Activated T-helper 2 cell treated with anti-CD3 and anti-CD28 coated beads, Interferon-gamma antibody, Interleukin-2, Interleukin-4, amounts not matched to agents 10 μg/mL and 5 μg/mL and 100 μg/mL, durations not matched to agents 14 hours and 24 hours and 36 hours (primary cell): ENCODE results near the gene PAX7. TPM values are rescaled to one million over a fixed set of nuclear protein-coding genes. Genes with fewer than 3 reads are reported as not detected.

Experiments used
- DNase-seq: peaks from one replicate; pipeline ENCODE4 v3.0.0; 2021; ENCODE audit warnings: low spot score
- H3K27ac Mint-ChIP-seq: one replicate; pipeline ENCODE4 v1.8.0; 2021; ENCODE audit warnings: mixed read lengths
- H3K27me3 Mint-ChIP-seq: one replicate; pipeline ENCODE4 v1.8.0; 2021; ENCODE audit warnings: low read depth, mixed read lengths
- H3K36me3 Mint-ChIP-seq: one replicate; pipeline ENCODE4 v1.8.0; 2021; ENCODE audit warnings: low read depth, mixed read lengths
- H3K4me1 Mint-ChIP-seq: one replicate; pipeline ENCODE4 v1.8.0; 2021; ENCODE audit warnings: low read depth, mixed read lengths
- H3K4me3 Mint-ChIP-seq: one replicate; pipeline ENCODE4 v1.8.0; 2021; ENCODE audit warnings: low read depth, mild to moderate bottlenecking, moderate library complexity, mixed read lengths
- H3K9me3 Mint-ChIP-seq: one replicate; pipeline ENCODE4 v1.8.0; 2021; ENCODE audit warnings: mixed read lengths
- intact Hi-C: fragments of 100-400 bp; cut with micrococcal nuclease; formaldehyde crosslinking; loops from one replicate; pipeline ENCODE4 v1.15.1; 2023
- total RNA-seq: library from RNA; stranded (reverse); gene quantifications from 2 replicates; pipeline ENCODE4 v1.2.3, GENCODE V29; 2022

PAX7 gene
- total RNA-seq, 1 donor from 2014 or later, result not detected

GRCh38 chr1:18714404-18715175 lies 83.9 kb downstream of the PAX7 start:
- Mint-ChIP-seq H3K27ac (no peak overlapping the region), H3K4me3 (no peak overlapping the region), H3K27me3 (peaks cover 38% of the 10 kb centered on the region), H3K36me3 (no peaks in the 10 kb centered on the region), H3K9me3 (no peaks in the 10 kb centered on the region), H3K4me1 (no peaks in the 10 kb centered on the region)
- no peak for DNase-seq
- intact Hi-C loops, result no loop called here

GRCh38 chr1:18716112-18716784 lies 85.6 kb downstream of the PAX7 start:
- Mint-ChIP-seq H3K27ac (no peak overlapping the region), H3K9me3 (no peaks in the 10 kb centered on the region), H3K36me3 (no peaks in the 10 kb centered on the region), H3K27me3 (peaks cover 44% of the 10 kb centered on the region), H3K4me1 (no peaks in the 10 kb centered on the region), H3K4me3 (no peak overlapping the region)
- intact Hi-C loops, result no loop called here
- DNase-seq, result no peak

GRCh38 chr1:18716785-18717678 lies 86.4 kb downstream of the PAX7 start:
- H3K9me3 Mint-ChIP-seq, result no peaks in the 10 kb centered on the region
- H3K36me3 Mint-ChIP-seq, result no peaks in the 10 kb centered on the region

GRCh38 chr1:18719786-18720451 lies 89.3 kb downstream of the PAX7 start:
- DNase-seq, result no peak
- H3K9me3 Mint-ChIP-seq, result no peaks in the 10 kb centered on the region
- no peak overlapping the region for H3K4me3 Mint-ChIP-seq
- peaks cover 54% of the 10 kb centered on the region for H3K27me3 Mint-ChIP-seq
- intact Hi-C loops, result no loop called here
- H3K36me3 Mint-ChIP-seq, result no peaks in the 10 kb centered on the region
- no peak overlapping the region for H3K27ac Mint-ChIP-seq
- H3K4me1 Mint-ChIP-seq, result no peaks in the 10 kb centered on the region

More at GRCh38 chr1:18716785-18717678, 86.4 kb downstream of the PAX7 start:
- no peaks in the 10 kb centered on the region for H3K4me1 Mint-ChIP-seq
- intact Hi-C loops, result no loop called here
- DNase-seq, result no peak
- no peak overlapping the region for H3K27ac Mint-ChIP-seq
- no peak overlapping the region for H3K4me3 Mint-ChIP-seq
- H3K27me3 Mint-ChIP-seq, result peaks cover 51% of the 10 kb centered on the region

GRCh38 chr1:18721041-18721440 lies 90.4 kb downstream of the PAX7 start:
- intact Hi-C loops, result no loop called here
- H3K4me1 Mint-ChIP-seq, result no peaks in the 10 kb centered on the region
- H3K36me3 Mint-ChIP-seq, result no peaks in the 10 kb centered on the region
- DNase-seq, result no peak
- no peaks in the 10 kb centered on the region for H3K9me3 Mint-ChIP-seq
- H3K27ac Mint-ChIP-seq, result no peak overlapping the region
- peaks cover 52% of the 10 kb centered on the region for H3K27me3 Mint-ChIP-seq
- H3K4me3 Mint-ChIP-seq, result no peak overlapping the region

- H3K4me3 Mint-ChIP-seq, result no peak overlapping the region
- no peaks in the 10 kb centered on the region for H3K4me1 Mint-ChIP-seq
- intact Hi-C loops, result no loop called here
- no peaks in the 10 kb centered on the region for H3K9me3 Mint-ChIP-seq
- DNase-seq, result no peak
- no peak overlapping the region for H3K27ac Mint-ChIP-seq
- peaks cover 52% of the 10 kb centered on the region for H3K27me3 Mint-ChIP-seq
- H3K36me3 Mint-ChIP-seq, result no peaks in the 10 kb centered on the region
Observed at GRCh38 chr1:18721776-18722175, 91.1 kb downstream of the PAX7 start.

GRCh38 chr1:18722270-18722669 lies 91.6 kb downstream of the PAX7 start:
- peaks cover 56% of the 10 kb centered on the region for H3K27me3 Mint-ChIP-seq
- H3K36me3 Mint-ChIP-seq, result no peaks in the 10 kb centered on the region
- intact Hi-C loops, result no loop called here
- no peaks in the 10 kb centered on the region for H3K9me3 Mint-ChIP-seq
- H3K4me1 Mint-ChIP-seq, result no peaks in the 10 kb centered on the region
- H3K27ac Mint-ChIP-seq, result no peak overlapping the region
- no peak overlapping the region for H3K4me3 Mint-ChIP-seq
- DNase-seq, result no peak

GRCh38 chr1:18723206-18723605 lies 92.6 kb downstream of the PAX7 start:
- no peak for DNase-seq
- Mint-ChIP-seq H3K4me1 (no peaks in the 10 kb centered on the region), H3K27ac (no peak overlapping the region), H3K4me3 (no peak overlapping the region), H3K36me3 (no peaks in the 10 kb centered on the region), H3K9me3 (no peaks in the 10 kb centered on the region), H3K27me3 (peaks cover 48% of the 10 kb centered on the region)
- intact Hi-C loops, result no loop called here

GRCh38 chr1:18723701-18724411 lies 93.2 kb downstream of the PAX7 start:
- Mint-ChIP-seq H3K9me3 (no peaks in the 10 kb centered on the region), H3K4me3 (no peak overlapping the region), H3K27ac (no peak overlapping the region), H3K36me3 (no peaks in the 10 kb centered on the region), H3K4me1 (no peaks in the 10 kb centered on the region), H3K27me3 (peaks cover 48% of the 10 kb centered on the region)
- no peak for DNase-seq
- intact Hi-C loops, result no loop called here

GRCh38 chr1:18724801-18725200 lies 94.2 kb downstream of the PAX7 start:
- H3K4me1 Mint-ChIP-seq, result no peaks in the 10 kb centered on the region
- intact Hi-C loops, result no loop called here
- H3K27me3 Mint-ChIP-seq, result peaks cover 48% of the 10 kb centered on the region
- no peak overlapping the region for H3K27ac Mint-ChIP-seq
- H3K36me3 Mint-ChIP-seq, result no peaks in the 10 kb centered on the region
- no peak for DNase-seq
- H3K4me3 Mint-ChIP-seq, result no peak overlapping the region
- H3K9me3 Mint-ChIP-seq, result no peaks in the 10 kb centered on the region

GRCh38 chr1:18725231-18725895 lies 94.7 kb downstream of the PAX7 start:
- H3K27me3 Mint-ChIP-seq, result peaks cover 44% of the 10 kb centered on the region
- no peaks in the 10 kb centered on the region for H3K36me3 Mint-ChIP-seq
- intact Hi-C loops, result no loop called here
- no peak overlapping the region for H3K4me3 Mint-ChIP-seq
- no peak for DNase-seq
- no peak overlapping the region for H3K27ac Mint-ChIP-seq
- H3K4me1 Mint-ChIP-seq, result no peaks in the 10 kb centered on the region
- H3K9me3 Mint-ChIP-seq, result no peaks in the 10 kb centered on the region
